Endothelial cell of umbilical vein (primary cell): ENCODE results near the gene ARHGEF7. TPM values are rescaled to one million over a fixed set of nuclear protein-coding genes. Genes with fewer than 3 reads are reported as not detected.

Experiments used
- BruUV-seq: library from RNA; stranded (reverse); fragments of 400-500 nt; replicated peaks from 2 replicates; lab custom pipeline; 2021; lab: Mats Ljungman, UMichigan
- CTCF ChIA-PET: fragments of 300-600, 350-600 bp; sonication (Branson Sonifier 250); formaldehyde crosslinking; loops from one replicate; lab custom pipeline; 2021; ENCODE audit warnings: antibody characterized with exemption, inconsistent platforms; lab: Charles Lee
- POLR2A ChIA-PET: fragments of 300-600, 350-600 bp; sonication (Branson Sonifier 250); formaldehyde crosslinking; loops from one replicate; lab custom pipeline; 2021; ENCODE audit warnings: antibody characterized with exemption, inconsistent platforms; lab: Charles Lee
- DNase-seq: peaks from one replicate; pipeline ENCODE4 v3.0.0-alpha.2; 2011; ENCODE audit warnings: low read depth, low spot score
- FAIRE-seq: peaks from 2 replicates; lab custom pipeline; 2011; peaks lifted over from hg19 to GRCh38; lab: Jason Lieb, UNC
- H2AFZ ChIP-seq: 2 replicates; pipeline ENCODE4 v1.6.0; 2012; ENCODE audit warnings: low read depth, low read length, control low read depth, inconsistent platforms
- H3K27ac ChIP-seq: 2 replicates; pipeline ENCODE4 v1.5.1; 2011; ENCODE audit warnings: low read depth, mild to moderate bottlenecking, control low read depth, low read length, moderate library complexity; ENCODE audit not compliant: insufficient read depth
- H3K27me3 ChIP-seq, 2 experiments: 2 replicates each; pipeline versions ENCODE4 v1.6.0 to v1.6.1; 2011; ENCODE audit warnings: low read length in 2 of 2, mixed read lengths in 1 of 2; ENCODE audit not compliant: control insufficient read depth in 2 of 2, insufficient read depth in 2 of 2
- H3K36me3 ChIP-seq, 2 experiments: 2 replicates in 1 of 2; 3 replicates in 1 of 2; pipeline ENCODE4 v1.5.1; 2011; ENCODE audit warnings: low read length in 2 of 2, mild to moderate bottlenecking in 1 of 2, moderate library complexity in 1 of 2; ENCODE audit not compliant: control insufficient read depth in 2 of 2, insufficient read depth in 2 of 2; ENCODE audit errors: extremely low read depth in 1 of 2
- H3K4me1 ChIP-seq: 3 replicates; pipeline ENCODE4 v1.5.1; 2011; ENCODE audit warnings: mild to moderate bottlenecking, low read length; ENCODE audit not compliant: control insufficient read depth, insufficient read depth; ENCODE audit errors: extremely low read depth
- H3K4me2 ChIP-seq: 2 replicates; pipeline ENCODE4 v1.6.1; 2011; ENCODE audit warnings: low read length, control low read depth, mixed read lengths; ENCODE audit not compliant: insufficient read depth
- H3K4me3 ChIP-seq, 3 experiments: fragments of 200-600 bp in 1 of 3; sonication (generic), shearing (Covaris generic) in 1 of 3; replicated peaks in 1 of 3; 2 replicates each; pipeline ENCODE4 v1.5.1; 2011 to 2016; ENCODE audit warnings: control low read depth in 3 of 3, low read length in 3 of 3, mild to moderate bottlenecking in 2 of 3, inconsistent platforms in 1 of 3, low read depth in 1 of 3, moderate library complexity in 1 of 3; ENCODE audit not compliant: insufficient read depth in 1 of 3
- H3K79me2 ChIP-seq: 2 replicates; pipeline ENCODE4 v1.6.0; 2012; ENCODE audit warnings: low read length, inconsistent platforms; ENCODE audit not compliant: control insufficient read depth, insufficient read depth
- H3K9ac ChIP-seq: replicated peaks from 2 replicates; pipeline ENCODE3; 2011; ENCODE audit warnings: low read length, control low read depth; ENCODE audit not compliant: insufficient read depth; ENCODE audit errors: extremely low read depth
- H3K9me1 ChIP-seq: replicated peaks from 3 replicates; pipeline ENCODE4 v1.6.0; 2011; ENCODE audit warnings: mild to moderate bottlenecking, low read length; ENCODE audit not compliant: control insufficient read depth, insufficient read depth; ENCODE audit errors: extremely low read depth
- H3K9me3 ChIP-seq: replicated peaks from 2 replicates; pipeline ENCODE4 v1.5.1; 2012; ENCODE audit warnings: low read length, inconsistent platforms; ENCODE audit not compliant: control insufficient read depth, insufficient read depth
- H4K20me1 ChIP-seq: replicated peaks from 2 replicates; pipeline ENCODE3; 2011; ENCODE audit warnings: mild to moderate bottlenecking, low read length; ENCODE audit not compliant: control insufficient read depth, insufficient read depth; ENCODE audit errors: extremely low read depth
- CTCF ChIP-seq, 2 donors: IDR thresholded peaks; 1 replicate in 1 of 2; 2 replicates in 1 of 2; pipeline ENCODE4 v1.5.1; 2011; ENCODE audit warnings: low read length in 2 of 2, mild to moderate bottlenecking in 2 of 2, moderate library complexity in 2 of 2, control low read depth in 1 of 2, inconsistent platforms in 1 of 2, low read depth in 1 of 2; ENCODE audit not compliant: insufficient read depth in 1 of 2; ENCODE audit errors: extremely low read depth in 1 of 2
- EZH2 ChIP-seq: IDR thresholded peaks from 2 replicates; pipeline ENCODE4 v1.6.1; 2012; ENCODE audit warnings: borderline replicate concordance, low read depth, mild to moderate bottlenecking, moderate library complexity, low read length, inconsistent platforms; ENCODE audit not compliant: severe bottlenecking
- FOS ChIP-seq: IDR thresholded peaks from 2 replicates; pipeline ENCODE4 v1.6.1; 2011; ENCODE audit warnings: mild to moderate bottlenecking, low read length, moderate library complexity, borderline replicate concordance; ENCODE audit not compliant: insufficient read depth
- GATA2 ChIP-seq: IDR thresholded peaks from 2 replicates; pipeline ENCODE4 v1.7.0; 2011; ENCODE audit warnings: low read depth, mild to moderate bottlenecking, moderate library complexity, mixed read lengths, low read length; ENCODE audit not compliant: insufficient read length, insufficient read depth
- JUN ChIP-seq: IDR thresholded peaks from 2 replicates; pipeline ENCODE4 v1.6.1; 2011; ENCODE audit warnings: borderline replicate concordance, low read depth; ENCODE audit not compliant: insufficient read length, insufficient read depth
- MAX ChIP-seq: IDR thresholded peaks from 2 replicates; pipeline ENCODE4 v1.6.1; 2011; ENCODE audit not compliant: insufficient read depth, insufficient read length
- MYC ChIP-seq: IDR thresholded peaks from one replicate; pipeline ENCODE4 v1.6.1; 2011; ENCODE audit warnings: mild to moderate bottlenecking, low read depth, low read length
- POLR2A ChIP-seq: IDR thresholded peaks from 2 replicates; pipeline ENCODE4 v1.6.1; 2012; ENCODE audit warnings: low read depth, mild to moderate bottlenecking, control low read depth, low read length
- POLR2AphosphoS5 ChIP-seq: IDR thresholded peaks from 2 replicates; pipeline ENCODE4 v1.6.1; 2012; ENCODE audit warnings: low read depth, mild to moderate bottlenecking, control low read depth, low read length, moderate library complexity; ENCODE audit not compliant: insufficient read depth
- dilution Hi-C: fragments of 300-500 bp; cut with MboI; formaldehyde crosslinking; loops from one replicate; pipeline ENCODE4 v1.15.0; 2019; ENCODE audit warnings: low sequenced_read_pairs; ENCODE audit not compliant: extremely low pct_ligation_motif_present
- intact Hi-C: fragments of 100-400 bp; cut with micrococcal nuclease; formaldehyde crosslinking; loops from one replicate; pipeline ENCODE4 v1.10.0; 2022
- polyA plus RNA-seq, 4 experiments: library from polyadenylated mRNA; depleted of rRNA in 3 of 4; stranded (reverse) in 3 of 4; unstranded in 1 of 4; fragments of >200 nt; gene quantifications; 2 replicates each; pipeline versions ENCODE4 v1.2.1 to v1.2.3, GENCODE V29; 2011 to 2012; ENCODE audit warnings: missing spikeins in 1 of 4
- total RNA-seq: library from RNA; stranded (reverse); gene quantifications from 2 replicates; pipeline ENCODE4 v1.2.3, GENCODE V29; 2021

Gene ARHGEF7
- total and polyA plus RNA-seq, 2 donors (not counting 3 experiments of a cell fraction or from before 2014, with no cell fraction given), result 94.9 to 155 TPM

- Histone ChIP-seq H3K9me1 (no peaks in the 10 kb centered on the region), H3K27me3 (no peaks in the 10 kb centered on the region), H2AFZ (no peak overlapping the region), H3K4me1 (no peaks in the 10 kb centered on the region), H3K9me3 (no peaks in the 10 kb centered on the region), H3K27ac (no peak overlapping the region), H3K79me2 (no peaks in the 10 kb centered on the region), H3K36me3 (no peaks in the 10 kb centered on the region), H3K4me2 (no peak overlapping the region), H4K20me1 (no peaks in the 10 kb centered on the region), H3K9ac (no peak overlapping the region), H3K4me3 (no peak overlapping the region)
- BruUV-seq, result no TSS peak
- DNase-seq, result no peak
- POLR2A ChIA-PET, result no interaction called here
- TF ChIP-seq JUN, result no peak
- TF ChIP-seq MYC, result no peak
- no peak for TF ChIP-seq GATA2
- TF ChIP-seq POLR2A, result no peak
- no peak for TF ChIP-seq EZH2
- TF ChIP-seq POLR2AphosphoS5, result no peak
- TF ChIP-seq MAX, result no peak
- TF ChIP-seq CTCF (IDR thresholded peaks at IDR 0.05; ENCODE audit: extremely low read depth in 1 of 2, insufficient read depth in 1 of 2, low read depth in 1 of 2, low read length in 2 of 2), result no peak
- TF ChIP-seq FOS, result no peak
- CTCF ChIA-PET, result no interaction called here
- no peak for FAIRE-seq
- dilution Hi-C loops (no loop called here), intact Hi-C loops (no loop called here)
These were observed 222.6 kb downstream of the ARHGEF7 start for GRCh38 chr13:111337741-111338140.
